HG03159 (cell line): ENCODE data around the gene NUDCD3.
A peak's percentile ranks its signal among the peaks of the same experiment; 100 is the strongest.

Source experiments
- ATAC-seq: cut with Tn5 transposase; IDR thresholded peaks from one replicate; pipeline ENCODE4 v1.9.1; 2021; ENCODE audit warnings: mild to moderate bottlenecking, moderate library complexity; ENCODE audit not compliant: unreplicated experiment

The NUDCD3 gene

GRCh38 chr7:44372560-44373417 lies 117.7 kb downstream of the NUDCD3 start:
- no peak for ATAC-seq

DNA sequence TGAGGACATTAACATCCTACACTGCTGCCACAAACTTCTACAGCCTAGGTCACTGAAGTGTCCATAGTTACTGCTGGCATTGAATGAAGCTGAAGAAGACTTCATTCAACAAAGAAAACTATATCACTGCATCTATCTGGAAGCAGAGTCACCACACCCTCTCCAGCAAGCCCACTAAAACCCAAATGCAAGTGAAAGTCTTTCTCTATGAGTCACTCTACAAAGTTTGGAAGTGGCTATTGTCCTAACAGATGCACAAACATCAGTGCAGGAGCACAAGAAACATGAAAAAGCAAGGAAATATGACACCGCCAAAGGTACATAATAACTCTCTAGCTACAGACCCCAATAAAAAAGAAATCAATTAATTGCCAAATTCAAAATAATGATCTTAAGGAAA lies 121.6 kb downstream of the NUDCD3 start:
- ATAC-seq, result no peak

- no peak for ATAC-seq
Measured at GRCh38 chr7:44368455-44368854, 122.0 kb downstream of the NUDCD3 start.

DNA sequence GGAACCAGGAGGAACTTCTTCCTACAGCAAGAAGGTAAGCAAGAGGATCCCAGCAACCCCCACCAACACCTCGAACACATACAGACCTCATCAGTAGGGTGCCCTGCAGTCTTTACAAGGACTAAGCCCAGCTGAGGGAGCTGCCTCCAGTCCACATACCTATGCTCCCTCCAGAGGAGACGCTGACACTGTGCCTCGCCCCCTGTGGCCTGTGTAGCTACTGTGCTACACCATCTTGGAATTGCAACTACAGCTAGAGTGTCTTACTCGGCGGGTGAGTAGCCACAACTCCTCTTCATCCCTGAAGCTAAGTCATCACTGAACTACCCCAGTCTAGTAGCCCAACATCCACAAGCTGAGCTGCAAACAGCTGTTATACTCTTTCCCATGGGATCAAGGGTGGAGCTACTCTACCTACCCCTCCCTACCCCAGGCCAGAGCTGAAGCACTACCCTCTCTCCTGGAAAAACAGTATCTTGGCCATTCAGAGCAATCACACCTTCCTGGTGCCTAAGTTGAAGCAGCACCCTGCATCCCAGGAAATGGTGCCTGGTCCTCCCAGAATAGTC lies 122.9 kb downstream of the NUDCD3 start:
- ATAC-seq, result no peak

- no peak for ATAC-seq
Measured at GRCh38 chr7:44366986-44367385, 123.5 kb downstream of the NUDCD3 start.

GRCh38 chr7:44353668-44354067 lies 136.8 kb downstream of the NUDCD3 start:
- ATAC-seq, result no peak

- ATAC-seq, result no peak
Measured at GRCh38 chr7:44348851-44349781, 141.3 kb downstream of the NUDCD3 start.

- ATAC-seq, result no peak
Measured at GRCh38 chr7:44348300-44348699, 142.2 kb downstream of the NUDCD3 start.

DNA sequence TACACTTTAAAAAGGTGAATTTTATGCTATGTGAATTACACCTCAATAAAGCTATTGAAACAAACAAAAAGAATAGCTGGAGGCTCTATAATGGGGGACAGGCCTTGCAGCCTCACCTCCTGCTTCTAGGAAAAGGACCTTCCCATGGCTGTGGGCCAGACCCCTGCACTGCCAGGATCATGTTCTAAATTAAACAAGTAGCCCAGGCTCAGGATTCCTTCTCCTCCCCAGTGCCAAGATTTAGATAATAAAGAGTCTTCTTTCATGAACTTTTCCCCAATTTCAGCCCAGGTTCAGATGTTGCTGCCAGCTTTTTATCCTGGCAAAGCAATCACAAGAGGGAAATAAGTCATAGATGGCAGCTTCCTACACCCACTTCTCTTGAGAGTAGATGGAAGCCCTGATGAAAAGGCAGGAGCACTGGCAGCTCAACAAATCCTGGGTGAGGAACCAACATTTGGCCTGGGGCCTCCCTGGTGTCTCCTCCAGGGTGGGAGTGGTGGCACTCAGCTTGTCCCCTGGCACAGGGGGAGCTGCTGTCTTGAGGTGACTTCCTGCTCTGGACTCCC lies 142.8 kb downstream of the NUDCD3 start:
- ATAC-seq, result no peak

DNA sequence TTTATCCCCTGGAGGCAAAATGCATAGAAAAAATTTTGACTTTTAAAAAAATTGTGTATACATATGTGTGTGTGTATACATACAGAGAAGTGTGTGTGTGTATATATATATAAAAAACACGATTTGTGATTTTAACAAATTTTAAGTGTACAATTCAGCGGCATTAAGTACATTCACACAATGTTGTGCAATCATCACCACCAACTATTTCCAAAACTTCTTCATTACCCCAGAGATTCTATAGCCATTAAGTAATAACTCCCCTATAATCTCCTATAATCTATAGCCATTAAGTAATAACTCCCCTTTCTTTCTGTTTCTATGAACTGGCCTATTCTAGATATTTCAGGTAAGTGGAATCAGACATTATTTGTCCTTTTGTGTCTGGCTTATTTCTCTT lies 144.4 kb downstream of the NUDCD3 start:
- no peak for ATAC-seq

GRCh38 chr7:44341401-44341800 lies 149.1 kb downstream of the NUDCD3 start:
- ATAC-seq, result no peak

- peak; percentile 58 for ATAC-seq
Measured at GRCh38 chr7:44338600-44338999, 151.9 kb downstream of the NUDCD3 start.

DNA sequence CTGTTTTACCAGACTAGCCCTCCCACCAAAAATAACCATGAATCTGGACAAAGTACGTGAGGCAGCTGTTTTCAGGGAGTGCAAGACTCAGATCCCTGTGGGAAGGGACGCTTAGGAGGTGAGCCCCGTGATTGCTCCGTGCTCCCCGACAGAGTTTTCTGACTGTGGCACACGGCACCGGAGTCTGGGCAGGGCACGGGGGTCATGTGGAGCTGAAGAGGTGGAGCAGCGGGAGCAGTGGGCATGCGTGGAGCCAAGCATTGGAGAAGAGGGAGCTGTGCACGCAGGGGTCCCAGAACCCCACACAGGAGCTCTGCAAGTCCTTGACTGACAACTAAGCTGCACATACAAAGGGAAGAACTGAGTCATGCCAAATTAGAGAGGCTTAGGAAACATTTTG lies 154.0 kb downstream of the NUDCD3 start:
- ATAC-seq, result no peak

DNA sequence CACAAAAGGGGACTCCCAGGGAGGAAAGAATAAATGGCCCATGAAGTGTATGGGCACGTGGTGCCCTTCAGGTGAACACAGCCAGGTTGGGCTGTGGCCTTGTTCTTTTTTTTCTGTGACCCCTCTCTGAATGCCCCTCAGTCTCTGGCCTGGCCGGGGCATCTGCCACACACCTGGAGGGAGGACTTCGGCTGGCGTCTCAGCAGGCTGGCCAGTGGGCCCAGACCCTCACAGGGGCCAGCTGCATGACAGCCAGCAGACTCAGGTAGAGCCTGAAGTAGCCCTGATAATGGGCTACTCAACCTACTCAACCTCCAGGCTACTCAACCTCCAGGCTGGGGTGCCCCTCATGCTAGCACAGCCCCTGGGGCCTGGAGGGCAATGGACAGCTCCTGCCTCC lies 155.3 kb downstream of the NUDCD3 start:
- no peak for ATAC-seq

DNA sequence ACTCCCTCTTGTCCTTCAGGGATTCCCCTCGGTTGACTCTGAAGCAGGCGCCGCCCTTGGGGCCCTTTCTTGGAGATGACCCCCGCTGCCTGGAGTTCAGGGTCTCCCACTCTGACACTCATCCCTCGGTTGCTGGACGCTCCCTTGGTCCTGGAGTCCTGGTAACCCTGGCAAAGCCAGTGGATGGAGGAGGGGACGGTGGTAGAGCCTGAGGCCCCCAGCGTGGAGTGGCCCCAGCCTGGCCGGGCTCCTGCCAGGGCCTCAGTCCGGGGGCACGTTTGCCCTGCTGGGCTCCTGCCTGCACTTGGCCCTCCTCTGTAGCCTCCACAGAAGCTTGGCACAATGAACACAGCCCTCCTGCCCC lies 155.7 kb downstream of the NUDCD3 start:
- no peak for ATAC-seq

DNA sequence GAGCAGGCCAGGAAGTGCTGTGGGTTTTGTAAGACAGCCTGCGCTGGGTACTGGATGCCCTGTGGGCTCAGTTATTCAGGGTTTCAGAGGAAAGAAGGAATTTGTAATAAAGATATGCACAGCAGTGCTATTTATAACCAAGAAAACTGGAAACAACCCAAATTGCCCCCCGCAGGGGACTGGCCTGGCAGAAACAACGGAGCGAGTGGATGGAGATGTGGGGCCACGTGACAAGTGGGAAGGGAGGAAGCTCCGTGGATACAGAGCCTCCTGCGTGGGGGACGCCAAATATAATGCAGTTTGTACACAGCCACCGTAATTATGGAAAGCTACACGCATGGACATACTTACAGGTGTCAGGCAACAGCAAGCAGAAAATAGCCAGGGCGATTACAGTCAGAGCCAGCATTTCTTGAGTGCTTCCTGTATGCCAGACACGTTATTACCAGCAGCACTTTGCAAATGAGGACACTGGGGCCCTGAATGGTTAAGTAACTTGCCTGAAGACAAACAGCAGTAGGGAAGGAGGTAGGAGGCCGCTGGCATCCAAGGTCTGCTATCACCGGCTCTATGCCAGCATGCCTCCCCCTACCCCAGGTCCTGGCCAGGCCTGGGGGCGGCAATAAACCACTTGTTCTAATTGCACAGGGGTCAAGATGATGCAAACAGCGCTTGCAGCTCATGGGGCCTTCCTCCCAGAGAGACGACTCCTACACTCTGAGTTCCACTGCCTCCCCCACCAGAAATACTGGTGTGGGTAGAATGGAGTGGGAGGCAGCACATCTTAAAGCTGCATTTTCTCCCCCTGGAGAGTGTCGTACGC lies 156.3 kb downstream of the NUDCD3 start:
- ATAC-seq, result no peak

DNA sequence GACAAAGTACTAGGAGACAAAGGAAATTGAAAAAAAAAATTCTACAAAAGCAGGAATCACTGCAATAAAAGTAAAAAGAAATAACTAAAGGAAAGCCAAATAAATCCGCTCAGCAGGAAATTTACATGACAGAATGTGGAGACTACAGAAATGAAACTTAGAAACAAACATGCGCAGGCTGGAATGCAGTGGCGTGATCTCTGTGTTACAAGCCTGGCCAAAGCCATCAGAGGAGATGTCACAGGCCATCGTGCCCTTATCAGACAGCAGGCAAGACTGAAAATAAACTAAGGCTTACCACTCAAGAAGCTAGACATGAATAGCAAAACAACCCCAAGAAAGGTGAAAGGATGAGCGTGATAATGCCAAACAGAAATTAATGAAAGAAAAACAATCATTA lies 158.8 kb downstream of the NUDCD3 start:
- ATAC-seq, result no peak

GRCh38 chr7:44330331-44330730 lies 160.1 kb downstream of the NUDCD3 start:
- no peak for ATAC-seq

DNA sequence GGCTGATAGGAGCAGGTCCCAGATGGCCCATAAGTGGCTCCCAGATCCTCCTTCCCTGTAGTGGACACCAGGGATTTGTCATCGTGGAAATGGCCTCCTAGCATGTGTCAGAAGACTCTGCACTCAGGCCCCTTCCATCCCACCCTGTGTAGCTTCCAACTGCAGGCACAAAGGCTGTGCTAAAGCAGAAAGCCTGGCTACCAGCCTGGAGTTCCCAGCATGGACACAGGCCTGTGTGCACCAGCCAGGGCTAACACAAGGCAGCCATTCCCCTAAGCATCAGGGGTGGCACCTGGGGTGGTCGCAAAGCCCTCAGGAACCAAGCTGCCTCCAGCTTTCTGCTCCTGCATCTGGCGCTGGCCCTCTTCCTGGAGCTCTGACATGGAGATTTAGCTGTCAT lies 160.6 kb downstream of the NUDCD3 start:
- ATAC-seq, result no peak
